Body of pancreas (tissue), 4 donors: ENCODE results near the gene NINJ1. TPM values are rescaled to one million over a fixed set of nuclear protein-coding genes. Genes with fewer than 3 reads are reported as not detected.

Source experiments
- ATAC-seq: fragments of 150-250 bp; one replicate; pipeline ENCODE4 v1.9.1; 2016
- DNase-seq, 4 donors: peaks; one replicate each; pipeline ENCODE4 v3.0.0-alpha.2; 2019
- H3K27ac ChIP-seq, 4 donors: fragments of 200-600 bp; sonication (generic); 1 replicate in 3 of 4; 2 replicates in 1 of 4; pipeline versions ENCODE4 v1.5.1 to v1.6.1; 2016 to 2019; ENCODE audit warnings: mild to moderate bottlenecking in 1 of 4, mixed read lengths in 1 of 4, moderate library complexity in 1 of 4
- H3K27me3 ChIP-seq, 2 donors: fragments of 200-600 bp; sonication (generic); one replicate each; pipeline ENCODE4 v1.6.0; 2016; ENCODE audit warnings: mild to moderate bottlenecking in 1 of 2
- H3K36me3 ChIP-seq, 2 donors: fragments of 200-600 bp; sonication (generic); replicated peaks in 1 of 2; 2 replicates each; pipeline ENCODE4 v1.5.1; 2016; ENCODE audit warnings: low read depth in 2 of 2; ENCODE audit not compliant: insufficient read depth in 1 of 2
- H3K4me1 ChIP-seq: fragments of 200-600 bp; sonication (generic); one replicate; pipeline ENCODE4 v1.6.0; 2016
- H3K4me3 ChIP-seq, 2 donors: fragments of 200-600 bp; sonication (generic); 1 replicate in 1 of 2; 2 replicates in 1 of 2; pipeline ENCODE4 v1.5.1; 2016 to 2019
- H3K9me3 ChIP-seq, 3 donors: fragments of 200-600 bp; sonication (generic); 1 replicate in 2 of 3; 2 replicates in 1 of 3; pipeline ENCODE4 v1.5.1; 2016
- POLR2A ChIP-seq, 3 donors: fragments of 450-650 bp; IDR thresholded peaks; one replicate each; pipeline ENCODE4 v1.6.1; 2016; ENCODE audit warnings: antibody characterized with exemption in 3 of 3, mild to moderate bottlenecking in 2 of 3
- WGBS, 2 donors: methylation state at CpG; one replicate each; pipeline ENCODE4 v1.1.5; 2017; 5-methylcytosine and 5-hydroxymethylcytosine counted together
- intact Hi-C: fragments of 100-400 bp; cut with DNase I; formaldehyde crosslinking; loops from one replicate; pipeline ENCODE4 v1.15.1; 2023
- total RNA-seq, 2 donors: library from RNA; depleted of rRNA; stranded (reverse); fragments of >200 nt; gene quantifications; one replicate each; pipeline ENCODE4 v1.1.0, GENCODE V29; 2016
- TF ChIP-seq, protein P1 (sequence below), 7 experiments: fragments of 450-650 bp in 4 of 7; fragments of 200-600 bp in 3 of 7; sonication (generic) in 3 of 7; IDR thresholded peaks; one replicate each; pipeline ENCODE4 v1.5.1; 2016 to 2019; ENCODE audit warnings: antibody characterized with exemption in 7 of 7

The NINJ1 gene
- total RNA-seq, 2 donors from 2014 or later: 32.6 to 32.9 TPM

DNA sequence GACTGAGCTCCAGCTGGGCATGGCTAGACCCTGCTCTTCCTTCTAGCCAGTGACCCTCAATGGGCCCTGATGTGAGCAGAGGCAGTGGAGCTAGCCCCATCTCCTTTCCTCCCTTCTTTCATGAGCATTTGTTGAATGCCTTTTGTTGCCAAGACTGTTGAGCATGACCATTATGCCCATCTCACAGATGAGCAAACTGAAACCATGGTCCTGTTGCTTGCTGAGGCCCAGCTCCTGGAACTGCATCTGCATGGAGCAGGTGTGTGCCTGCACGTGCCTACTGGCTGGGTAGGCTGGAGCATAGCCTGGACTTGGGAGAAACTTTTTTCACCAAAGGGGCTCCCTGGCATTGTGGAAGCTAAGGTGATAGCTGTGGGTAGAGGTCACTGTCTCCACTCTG is 46.9 kb upstream of the NINJ1 start:
- no peak overlapping the region for H3K27ac ChIP-seq
- no peaks in the 10 kb centered on the region for H3K36me3 ChIP-seq
- peaks cover 38% of the 10 kb centered on the region for H3K4me1 ChIP-seq
- H3K27me3 ChIP-seq: no peaks in the 10 kb centered on the region
- no peak overlapping the region for H3K4me3 ChIP-seq
- no peak for TF ChIP-seq POLR2A (IDR thresholded peaks at IDR 0.05)
- TF ChIP-seq, protein P1, sequence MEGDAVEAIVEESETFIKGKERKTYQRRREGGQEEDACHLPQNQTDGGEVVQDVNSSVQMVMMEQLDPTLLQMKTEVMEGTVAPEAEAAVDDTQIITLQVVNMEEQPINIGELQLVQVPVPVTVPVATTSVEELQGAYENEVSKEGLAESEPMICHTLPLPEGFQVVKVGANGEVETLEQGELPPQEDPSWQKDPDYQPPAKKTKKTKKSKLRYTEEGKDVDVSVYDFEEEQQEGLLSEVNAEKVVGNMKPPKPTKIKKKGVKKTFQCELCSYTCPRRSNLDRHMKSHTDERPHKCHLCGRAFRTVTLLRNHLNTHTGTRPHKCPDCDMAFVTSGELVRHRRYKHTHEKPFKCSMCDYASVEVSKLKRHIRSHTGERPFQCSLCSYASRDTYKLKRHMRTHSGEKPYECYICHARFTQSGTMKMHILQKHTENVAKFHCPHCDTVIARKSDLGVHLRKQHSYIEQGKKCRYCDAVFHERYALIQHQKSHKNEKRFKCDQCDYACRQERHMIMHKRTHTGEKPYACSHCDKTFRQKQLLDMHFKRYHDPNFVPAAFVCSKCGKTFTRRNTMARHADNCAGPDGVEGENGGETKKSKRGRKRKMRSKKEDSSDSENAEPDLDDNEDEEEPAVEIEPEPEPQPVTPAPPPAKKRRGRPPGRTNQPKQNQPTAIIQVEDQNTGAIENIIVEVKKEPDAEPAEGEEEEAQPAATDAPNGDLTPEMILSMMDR (IDR thresholded peaks at IDR 0.05): no peak
- intact Hi-C loops: loop anchor here (10.0 kb wide), 1 partner anchor 274 kb away; the partner anchor contains the start of genes FAM120A and FAM120AOS
- DNase-seq: no peak
- no peak for ATAC-seq
- 80 to 100% methylated on average over 1 of the region's 1 CpG for WGBS, 2 donors
- H3K9me3 ChIP-seq: no peaks in the 10 kb centered on the region

DNA sequence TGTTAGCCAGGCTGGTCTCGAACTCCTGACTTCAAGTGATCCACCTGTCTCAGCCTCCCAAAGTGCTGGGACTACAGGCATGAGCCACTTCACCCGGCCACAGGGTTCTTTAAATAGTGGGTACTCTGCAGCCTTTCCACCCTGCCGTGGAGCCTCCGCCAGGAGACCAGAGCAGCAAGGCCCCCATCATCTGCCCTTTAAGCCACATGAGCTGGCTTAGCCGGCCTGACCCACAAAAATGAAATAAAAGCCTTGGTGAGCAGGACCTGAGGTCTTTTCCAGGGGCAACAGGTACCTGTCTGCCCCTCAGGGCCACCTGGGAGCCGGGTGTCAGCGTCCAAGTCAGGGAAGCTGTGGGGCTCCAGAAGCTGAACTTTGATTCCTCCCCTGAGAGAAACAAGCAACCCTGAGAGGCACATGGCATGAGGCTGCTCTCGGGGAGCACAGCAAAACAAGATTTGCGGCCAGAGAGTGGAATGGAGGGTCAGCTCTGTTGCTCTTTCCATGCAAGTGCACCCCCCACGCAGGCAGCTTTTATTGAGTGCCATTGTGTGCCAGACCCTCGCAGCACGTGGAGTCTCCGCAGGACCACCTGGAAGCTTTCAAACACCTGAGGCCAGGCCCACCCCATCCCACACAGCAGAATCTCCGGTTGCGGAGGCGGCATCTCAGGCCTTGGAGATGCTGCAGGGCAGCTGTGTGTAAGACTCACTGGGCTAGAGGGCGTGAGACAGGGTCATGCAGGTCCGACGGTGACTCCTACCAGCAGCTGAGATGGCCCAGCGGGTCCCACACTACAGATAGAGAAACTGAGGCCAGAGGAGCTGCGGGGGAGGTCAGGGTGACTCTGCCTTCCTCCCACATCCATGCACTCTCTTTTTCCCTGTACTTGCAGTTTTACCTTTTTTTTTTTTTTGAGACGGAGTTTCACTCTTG is 45.1 kb upstream of the NINJ1 start:
- no peaks in the 10 kb centered on the region for H3K27me3 ChIP-seq
- intact Hi-C loops: no loop called here
- WGBS, 2 donors: 94 to 96% methylated on average over 9 to 22 of the region's 22 CpGs

DNA sequence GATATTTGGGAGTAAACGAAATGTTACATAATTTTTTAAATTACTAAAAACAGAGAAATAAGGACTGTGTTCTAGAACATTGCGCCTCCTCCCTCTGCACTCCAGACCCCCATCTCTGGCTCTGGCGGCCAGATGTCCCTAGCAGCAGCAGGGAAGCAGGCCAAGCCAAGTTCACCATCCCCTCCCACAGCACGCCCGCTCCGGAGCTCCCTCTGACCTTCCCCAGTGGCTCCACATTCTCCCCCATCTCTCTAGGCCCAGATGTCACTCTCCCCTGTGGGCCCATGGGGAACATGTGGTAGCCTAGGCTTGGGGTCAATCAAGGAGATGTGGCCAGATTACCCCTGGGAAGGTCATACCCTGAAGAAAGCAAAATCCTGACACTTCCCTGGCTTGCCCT is 43.6 kb upstream of the NINJ1 start:
- no peak for DNase-seq

More for the DNA sequence above, 45.1 kb upstream of the NINJ1 start:
- DNase-seq: no peak
- Histone ChIP-seq H3K36me3 (no peaks in the 10 kb centered on the region), H3K4me1 (peaks cover 22% of the 10 kb centered on the region), H3K4me3 (no peak overlapping the region), H3K27ac (no peak overlapping the region), H3K9me3 (no peaks in the 10 kb centered on the region)
- TF ChIP-seq POLR2A (IDR thresholded peaks at IDR 0.05): no peak
- TF ChIP-seq, protein P1 (IDR thresholded peaks at IDR 0.05): no peak
- no peak for ATAC-seq

DNA sequence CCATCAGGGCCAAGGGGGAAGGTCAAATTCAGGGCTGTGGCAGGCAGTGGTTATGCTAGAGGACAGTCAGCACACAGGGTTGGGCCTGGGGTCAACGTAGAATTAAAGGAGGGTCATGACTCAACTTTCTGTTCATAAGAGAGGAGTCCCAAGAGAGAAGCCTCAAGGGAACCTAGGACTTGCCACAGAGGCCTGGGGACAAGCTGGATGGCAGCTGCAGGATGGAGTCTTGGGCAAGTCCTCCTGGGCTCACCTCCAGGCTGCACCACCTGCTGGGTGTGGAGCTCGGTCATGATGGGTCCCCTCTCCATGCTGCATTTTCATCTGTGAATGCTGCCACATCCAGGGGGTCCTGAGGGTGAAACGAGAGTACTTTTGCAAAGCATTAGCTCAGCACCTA is 40.9 kb upstream of the NINJ1 start:
- Histone ChIP-seq H3K27ac (no peak overlapping the region), H3K9me3 (no peaks in the 10 kb centered on the region), H3K27me3 (no peaks in the 10 kb centered on the region), H3K4me3 (no peak overlapping the region), H3K4me1 (peaks cover 14% of the 10 kb centered on the region), H3K36me3 (no peaks in the 10 kb centered on the region)
- 73 to 100% methylated on average over 2 to 3 of the region's 3 CpGs for WGBS, 2 donors
- ATAC-seq (no peak), DNase-seq (no peak)
- intact Hi-C loops: no loop called here
- no peak for TF ChIP-seq POLR2A (IDR thresholded peaks at IDR 0.05)
- TF ChIP-seq, protein P1 (IDR thresholded peaks at IDR 0.05): no peak

More for the DNA sequence above, 43.6 kb upstream of the NINJ1 start:
- TF ChIP-seq, protein P1 (IDR thresholded peaks at IDR 0.05): no peak
- TF ChIP-seq POLR2A (IDR thresholded peaks at IDR 0.05): no peak
- no peaks in the 10 kb centered on the region for H3K9me3 ChIP-seq
- H3K27ac ChIP-seq: no peak overlapping the region
- no peak for ATAC-seq
- WGBS, 2 donors: 81 to 89% methylated on average over 6 of the region's 6 CpGs
- H3K27me3 ChIP-seq: no peaks in the 10 kb centered on the region
- intact Hi-C loops: no loop called here
- H3K4me3 ChIP-seq: no peak overlapping the region
- H3K4me1 ChIP-seq: peaks cover 24% of the 10 kb centered on the region
- no peaks in the 10 kb centered on the region for H3K36me3 ChIP-seq
